Activated CD4-positive, alpha-beta T cell treated with anti-CD3 and anti-CD28 coated beads for 36 hours (primary cell): Measurements from ENCODE around the gene CYB561A3. TPM values are rescaled to one million over a fixed set of nuclear protein-coding genes. Genes with fewer than 3 reads are reported as not detected.
A peak's percentile ranks its signal among the peaks of the same experiment; 100 is the strongest.

ENCODE experiments used
- ATAC-seq: fragments of 200-7000 bp; cut with Tn5 transposase; one replicate; pipeline ENCODE4 v1.10.0; 2021; ENCODE audit warnings: mild to moderate bottlenecking, moderate library complexity
- CTCF ChIA-PET: fragments of 350-600 bp; sonication (Branson Sonifier 250); formaldehyde crosslinking; loops from one replicate; lab custom pipeline; 2021; ENCODE audit warnings: antibody characterized with exemption; lab: Charles Lee
- POLR2A ChIA-PET: fragments of 350-600 bp; sonication (Branson Sonifier 250); formaldehyde crosslinking; loops from one replicate; lab custom pipeline; 2021; ENCODE audit warnings: antibody characterized with exemption, inconsistent platforms; lab: Charles Lee
- DNase-seq: peaks from one replicate; pipeline ENCODE4 v3.0.0-alpha.2; 2020
- H3K27ac Mint-ChIP-seq: one replicate; pipeline ENCODE4 v1.8.0; 2021; ENCODE audit warnings: mixed read lengths
- H3K27me3 Mint-ChIP-seq: one replicate; pipeline ENCODE4 v1.8.0; 2021; ENCODE audit warnings: mixed read lengths
- H3K36me3 Mint-ChIP-seq: one replicate; pipeline ENCODE4 v1.8.0; 2021; ENCODE audit warnings: low read depth, mixed read lengths
- H3K4me1 Mint-ChIP-seq: one replicate; pipeline ENCODE4 v1.8.0; 2021; ENCODE audit warnings: mixed read lengths
- H3K4me3 Mint-ChIP-seq: one replicate; pipeline ENCODE4 v1.8.0; 2021; ENCODE audit warnings: mild to moderate bottlenecking, moderate library complexity, mixed read lengths
- H3K9me3 Mint-ChIP-seq: one replicate; pipeline ENCODE4 v1.8.0; 2021; ENCODE audit warnings: low read depth, mixed read lengths
- intact Hi-C, 2 experiments: fragments of 100-400 bp; cut with DNase I in 1 of 2; cut with micrococcal nuclease in 1 of 2; formaldehyde crosslinking; loops; one replicate each; pipeline versions ENCODE4 v1.14.2 to v1.15.1; 2022 to 2024; cut with DNase I, micrococcal nuclease
- total RNA-seq, 2 experiments: library from RNA; stranded (reverse); gene quantifications; one replicate each; pipeline ENCODE4 v1.2.3, GENCODE V29; 2021

The CYB561A3 gene
- total RNA-seq, 2 experiments from 2014 or later: 31.8 to 34.4 TPM

- intact Hi-C loops: no loop called here
- no peaks in the 10 kb centered on the region for H3K27me3 Mint-ChIP-seq
These were observed 7.0 kb upstream of the CYB561A3 start for GRCh38 chr11:61368646-61369045.

GRCh38 chr11:61367406-61367805 lies 5.7 kb upstream of the CYB561A3 start:
- ChIA-PET POLR2A (no interaction called here), CTCF (interaction anchor here (1.3 to 9.5 kb wide), 4 partner anchors 17 to 68 kb away, joined by 4 to 66 read pairs (median 17); partner anchors contain the start of genes DDB1 and TKFC)
- Mint-ChIP-seq H3K27ac (no peak overlapping the region), H3K4me3 (no peak overlapping the region), H3K36me3 (peaks cover 50% of the 10 kb centered on the region), H3K4me1 (peaks cover 21% of the 10 kb centered on the region), H3K9me3 (no peaks in the 10 kb centered on the region), H3K27me3 (no peaks in the 10 kb centered on the region)
- ATAC-seq: no peak
- no peak for DNase-seq
- intact Hi-C loops: no loop called here

More at GRCh38 chr11:61368646-61369045, 7.0 kb upstream of the CYB561A3 start:
- Mint-ChIP-seq H3K4me1 (peaks cover 12% of the 10 kb centered on the region), H3K9me3 (no peaks in the 10 kb centered on the region), H3K36me3 (peaks cover 49% of the 10 kb centered on the region), H3K4me3 (no peak overlapping the region), H3K27ac (no peak overlapping the region)
- POLR2A ChIA-PET: no interaction called here
- ATAC-seq (no peak), DNase-seq (no peak)
- CTCF ChIA-PET: interaction anchor here (0.6 to 4.5 kb wide), 4 partner anchors 14 to 67 kb away, joined by 3 to 28 read pairs (median 4); no protein-coding TSS in a partner anchor

GRCh38 chr11:61364012-61364675 lies 2.5 kb upstream of the CYB561A3 start:
- POLR2A ChIA-PET: interaction anchor here (0.6 to 3.8 kb wide), 4 partner anchors 28 to 589 kb away, joined by 3 to 19 read pairs (median 10); partner anchors contain the start of genes CPSF7 and SDHAF2
- Mint-ChIP-seq H3K9me3 (no peaks in the 10 kb centered on the region), H3K4me1 (peaks cover 30% of the 10 kb centered on the region), H3K36me3 (peaks cover 34% of the 10 kb centered on the region), H3K27me3 (no peaks in the 10 kb centered on the region), H3K4me3 (peak overlapping the region; percentile 100), H3K27ac (peak overlapping the region; percentile 100)
- intact Hi-C loops: no loop called here
- CTCF ChIA-PET: interaction anchor here (0.8 to 9.5 kb wide), 10 partner anchors 8 to 82 kb away, joined by 3 to 66 read pairs (median 8); partner anchors contain the start of genes DDB1, TKFC and TMEM216
- no peak for DNase-seq
- ATAC-seq: no peak

GRCh38 chr11:61362542-61362875 lies 827 bp upstream of the CYB561A3 start:
- peaks cover 34% of the 10 kb centered on the region for H3K4me1 Mint-ChIP-seq
- no peaks in the 10 kb centered on the region for H3K27me3 Mint-ChIP-seq
- ChIA-PET POLR2A (interaction anchor here (0.8 to 4.0 kb wide), 8 partner anchors 23 to 320 kb away, joined by 3 to 26 read pairs (median 8); partner anchors contain the start of genes CPSF7, DDB1, SDHAF2 and TKFC), CTCF (interaction anchor here (0.8 to 9.5 kb wide), 10 partner anchors 11 to 531 kb away, joined by 3 to 66 read pairs (median 8); partner anchors contain the start of genes DDB1, TKFC and TMEM216)
- peak overlapping the region; percentile 100 for H3K4me3 Mint-ChIP-seq
- peak; percentile 28 for ATAC-seq
- DNase-seq: peak; percentile 49
- no peaks in the 10 kb centered on the region for H3K9me3 Mint-ChIP-seq
- intact Hi-C loops: loop anchor here (1.0 to 2.0 kb wide), 10 partner anchors 29 to 521 kb away; partner anchors contain the start of genes DDB1 (in 2 of the 2), TKFC (in 2 of the 2), CPSF7 (in 1 of the 2) and FEN1 (in 1 of the 2)
- peak overlapping the region; percentile 100 for H3K27ac Mint-ChIP-seq
- H3K36me3 Mint-ChIP-seq: peaks cover 27% of the 10 kb centered on the region

GRCh38 chr11:61361237-61361740 lies 393 bp downstream of the CYB561A3 start:
- CTCF ChIA-PET: interaction anchor here (0.6 to 9.5 kb wide), 13 partner anchors 9 to 530 kb away, joined by 3 to 66 read pairs (median 5); partner anchors contain the start of genes DDB1, TKFC and TMEM216
- H3K4me3 Mint-ChIP-seq: peak overlapping the region; percentile 100
- H3K27ac Mint-ChIP-seq: peak overlapping the region; percentile 100
- H3K27me3 Mint-ChIP-seq: no peaks in the 10 kb centered on the region
- H3K4me1 Mint-ChIP-seq: peaks cover 34% of the 10 kb centered on the region
- ATAC-seq: peak; percentile 3
- DNase-seq: no peak
- H3K36me3 Mint-ChIP-seq: peaks cover 19% of the 10 kb centered on the region
- intact Hi-C loops: loop anchor here (1.0 kb wide), 3 partner anchors 24 to 31 kb away; partner anchors contain the start of gene TMEM216 (in 1 of the 2)
- POLR2A ChIA-PET: interaction anchor here (0.6 to 4.0 kb wide), 5 partner anchors 25 to 1366 kb away, joined by 3 to 26 read pairs (median 15); partner anchors contain the start of genes CPSF7, DDB1, SDHAF2 and TKFC
- H3K9me3 Mint-ChIP-seq: no peaks in the 10 kb centered on the region

GRCh38 chr11:61359516-61359915 lies 2.2 kb downstream of the CYB561A3 start:
- DNase-seq: no peak
- ChIA-PET CTCF (interaction anchor here (0.6 to 9.5 kb wide), 4 partner anchors 12 to 186 kb away, joined by 3 to 66 read pairs (median 4); no protein-coding TSS in a partner anchor), POLR2A (interaction anchor here (0.6 to 4.0 kb wide), 2 partner anchors 25 to 26 kb away, joined by 3 to 26 read pairs; partner anchors contain the start of genes DDB1 and TKFC)
- Mint-ChIP-seq H3K36me3 (peaks cover 17% of the 10 kb centered on the region), H3K4me3 (peak overlapping the region; percentile 19), H3K4me1 (peaks cover 34% of the 10 kb centered on the region), H3K27ac (peak overlapping the region; percentile 37), H3K9me3 (no peaks in the 10 kb centered on the region), H3K27me3 (no peaks in the 10 kb centered on the region)
- intact Hi-C loops: no loop called here
- no peak for ATAC-seq

- DNase-seq (no peak), ATAC-seq (no peak)
- intact Hi-C loops: no loop called here
- Mint-ChIP-seq H3K4me3 (no peak overlapping the region), H3K27me3 (no peaks in the 10 kb centered on the region), H3K36me3 (peaks cover 13% of the 10 kb centered on the region), H3K9me3 (no peaks in the 10 kb centered on the region), H3K27ac (no peak overlapping the region), H3K4me1 (peaks cover 28% of the 10 kb centered on the region)
- CTCF ChIA-PET: interaction anchor here (0.6 to 1.6 kb wide), 4 partner anchors 22 to 673 kb away, joined by 3 to 9 read pairs (median 5); no protein-coding TSS in a partner anchor
- POLR2A ChIA-PET: no interaction called here
These were observed 3.1 kb downstream of the CYB561A3 start for GRCh38 chr11:61358566-61358965.

GRCh38 chr11:61357894-61358239 lies 3.8 kb downstream of the CYB561A3 start:
- Mint-ChIP-seq H3K36me3 (peaks cover 18% of the 10 kb centered on the region), H3K4me1 (peaks cover 22% of the 10 kb centered on the region), H3K27ac (peak overlapping the region; percentile 42), H3K4me3 (no peak overlapping the region), H3K9me3 (no peaks in the 10 kb centered on the region), H3K27me3 (no peaks in the 10 kb centered on the region)
- POLR2A ChIA-PET: interaction anchor here (1.0 kb wide), 1 partner anchor 23 kb away, joined by 3 read pairs; no protein-coding TSS in a partner anchor
- CTCF ChIA-PET: interaction anchor here (0.6 to 1.6 kb wide), 4 partner anchors 22 to 35 kb away, joined by 3 to 9 read pairs (median 5); no protein-coding TSS in a partner anchor
- intact Hi-C loops: no loop called here
- no peak for DNase-seq
- ATAC-seq: no peak

GRCh38 chr11:61357233-61357893 lies 4.3 kb downstream of the CYB561A3 start:
- H3K4me3 Mint-ChIP-seq: no peak overlapping the region
- H3K27ac Mint-ChIP-seq: peak overlapping the region; percentile 42
- no peaks in the 10 kb centered on the region for H3K27me3 Mint-ChIP-seq
- ChIA-PET POLR2A (interaction anchor here (1.0 kb wide), 1 partner anchor 22 kb away, joined by 3 read pairs; no protein-coding TSS in a partner anchor), CTCF (interaction anchor here (0.7 to 1.6 kb wide), 4 partner anchors 17 to 36 kb away, joined by 3 to 9 read pairs (median 5); no protein-coding TSS in a partner anchor)
- intact Hi-C loops: no loop called here
- H3K4me1 Mint-ChIP-seq: peaks cover 20% of the 10 kb centered on the region
- peaks cover 18% of the 10 kb centered on the region for H3K36me3 Mint-ChIP-seq
- DNase-seq: no peak
- H3K9me3 Mint-ChIP-seq: no peaks in the 10 kb centered on the region
- ATAC-seq: no peak

GRCh38 chr11:61356706-61357105 lies 5.0 kb downstream of the CYB561A3 start:
- peaks cover 20% of the 10 kb centered on the region for H3K4me1 Mint-ChIP-seq
- H3K27ac Mint-ChIP-seq: peak overlapping the region; percentile 31
- intact Hi-C loops: no loop called here
- no peak for ATAC-seq
- DNase-seq: no peak
- H3K27me3 Mint-ChIP-seq: no peaks in the 10 kb centered on the region
- no peaks in the 10 kb centered on the region for H3K9me3 Mint-ChIP-seq
- ChIA-PET CTCF (interaction anchor here (0.7 to 4.0 kb wide), 4 partner anchors 16 to 29 kb away, joined by 3 to 20 read pairs (median 6); no protein-coding TSS in a partner anchor), POLR2A (no interaction called here)
- H3K4me3 Mint-ChIP-seq: no peak overlapping the region
- H3K36me3 Mint-ChIP-seq: peaks cover 17% of the 10 kb centered on the region
